HepG2 (cell line): ENCODE data around the gene CABP4.

ENCODE experiments used
- CTCF ChIP-seq: sonication (generic); formaldehyde crosslinking; IDR thresholded peaks from 2 replicates; pipeline ENCODE4 v1.5.0; 2020; ENCODE audit warnings: mild to moderate bottlenecking, missing genetic modification reagents, moderate library complexity
- MEF2D ChIP-seq: sonication (generic); formaldehyde crosslinking; IDR thresholded peaks from 2 replicates; pipeline ENCODE4 v1.5.1; 2020; ENCODE audit warnings: mild to moderate bottlenecking, missing genetic modification reagents
- MLLT10 ChIP-seq: sonication (generic); formaldehyde crosslinking; IDR thresholded peaks from 2 replicates; pipeline ENCODE4 v1.4.0; 2020; ENCODE audit warnings: missing genetic modification reagents
- MYC ChIP-seq: sonication (generic); formaldehyde crosslinking; IDR thresholded peaks from 2 replicates; pipeline ENCODE4 v1.9.0; 2021; ENCODE audit warnings: missing genetic modification reagents, borderline replicate concordance
- PAWR ChIP-seq: sonication (generic); formaldehyde crosslinking; IDR thresholded peaks from 2 replicates; pipeline ENCODE4 v1.4.0; 2020; ENCODE audit warnings: missing genetic modification reagents, mild to moderate bottlenecking, borderline replicate concordance
- RFX5 ChIP-seq: IDR thresholded peaks from 2 replicates; pipeline ENCODE4 v1.6.1; 2011; ENCODE audit warnings: low read depth, low read length, improper control_type of control experiment
- ZNF12 ChIP-seq: sonication (generic); formaldehyde crosslinking; IDR thresholded peaks from 2 replicates; pipeline ENCODE4 v1.5.0; 2020; ENCODE audit warnings: missing genetic modification reagents
- ZNF121 ChIP-seq: sonication (generic); formaldehyde crosslinking; IDR thresholded peaks from 2 replicates; pipeline ENCODE4 v1.5.0; 2020; ENCODE audit warnings: mild to moderate bottlenecking, missing genetic modification reagents
- TF ChIP-seq, protein P1 (sequence below): IDR thresholded peaks from 2 replicates; pipeline ENCODE4 v1.6.1; 2016; ENCODE audit warnings: missing compliant biosample characterization, missing genetic modification reagents, borderline replicate concordance

DNA sequence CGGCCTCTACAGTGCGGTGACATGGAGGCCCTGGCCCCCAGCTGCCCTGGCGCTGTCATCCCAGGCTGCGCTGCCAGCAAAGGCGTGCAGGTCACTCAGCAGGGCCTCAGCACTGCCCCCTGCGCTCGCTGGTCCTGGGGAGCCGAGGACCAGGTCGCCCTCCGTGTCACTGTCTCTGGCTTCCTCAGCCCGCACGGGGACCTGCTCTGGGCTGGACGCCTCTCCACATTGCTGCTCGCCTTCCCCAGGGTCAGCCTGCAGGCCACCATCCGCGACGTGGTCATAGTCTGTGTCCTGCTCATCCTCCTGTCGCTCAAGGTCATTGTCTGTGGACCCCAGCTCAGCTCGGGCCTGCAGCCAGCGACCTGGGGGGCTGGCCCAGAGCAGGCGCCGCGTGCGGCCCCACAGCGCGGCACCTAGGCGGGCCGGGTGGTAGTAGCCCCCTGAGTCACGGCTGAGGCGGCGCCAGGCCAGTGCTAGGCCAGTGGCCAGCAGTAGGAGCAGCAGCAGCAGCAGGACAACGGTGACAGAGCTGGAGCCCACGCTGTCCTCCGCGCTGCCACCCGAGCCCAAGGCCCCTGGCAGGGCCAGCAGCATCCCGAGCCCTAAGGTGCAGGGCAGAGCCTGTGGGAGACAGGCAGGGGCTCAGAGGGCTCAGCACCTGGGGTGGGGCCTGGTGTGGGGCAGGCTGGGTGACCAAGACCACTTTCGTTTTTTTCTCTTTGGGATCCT, 19.3 kb upstream of the CABP4 start:
- no peak for TF ChIP-seq CTCF (CRISPR knock-in tag)
- no peak for TF ChIP-seq MYC (CRISPR knock-in tag)
- no peak for TF ChIP-seq PAWR (CRISPR knock-in tag)
- TF ChIP-seq MEF2D = no peak
- TF ChIP-seq ZNF12 (CRISPR knock-in tag) = no peak
- TF ChIP-seq RFX5 = no peak
- TF ChIP-seq, protein P1, sequence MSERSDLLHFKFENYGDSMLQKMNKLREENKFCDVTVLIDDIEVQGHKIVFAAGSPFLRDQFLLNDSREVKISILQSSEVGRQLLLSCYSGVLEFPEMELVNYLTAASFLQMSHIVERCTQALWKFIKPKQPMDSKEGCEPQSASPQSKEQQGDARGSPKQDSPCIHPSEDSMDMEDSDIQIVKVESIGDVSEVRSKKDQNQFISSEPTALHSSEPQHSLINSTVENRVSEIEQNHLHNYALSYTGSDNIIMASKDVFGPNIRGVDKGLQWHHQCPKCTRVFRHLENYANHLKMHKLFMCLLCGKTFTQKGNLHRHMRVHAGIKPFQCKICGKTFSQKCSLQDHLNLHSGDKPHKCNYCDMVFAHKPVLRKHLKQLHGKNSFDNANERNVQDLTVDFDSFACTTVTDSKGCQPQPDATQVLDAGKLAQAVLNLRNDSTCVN (CRISPR knock-in tag) = no peak
- no peak for TF ChIP-seq ZNF121 (CRISPR knock-in tag)
- no peak for TF ChIP-seq MLLT10 (CRISPR knock-in tag)
